ENCODE data around the gene ATXN7L3.

GRCh38 chr17:44191369-44191768 lies 8.3 kb downstream of the ATXN7L3 start:
- no peak for TF ChIP-seq CTCF (IDR thresholded peaks at IDR 0.05; ENCODE audit: borderline replicate concordance, extremely low read depth, low read length, poor library complexity, severe bottlenecking)
- TF ChIP-seq EZH2 (IDR thresholded peaks at IDR 0.05; ENCODE audit: borderline replicate concordance, low read depth, low read length, severe bottlenecking) = no peak

Measured in DND-41 (cell line).